IMR-90 (cell line): ENCODE measurements around the gene NTSR1. TPM values are rescaled to one million over a fixed set of nuclear protein-coding genes. Genes with fewer than 3 reads are reported as not detected.

Experiments
- ATAC-seq: fragments of 200-7000 bp; cut with Tn5 transposase; 2 replicates; pipeline ENCODE4 v1.9.1; 2020; ENCODE audit warnings: low read depth, mild to moderate bottlenecking, moderate library complexity
- BruUV-seq: library from RNA; stranded (reverse); fragments of 400-500 nt; replicated peaks from 2 replicates; lab custom pipeline; 2021; lab: Mats Ljungman, UMichigan
- CTCF ChIA-PET: fragments of 300-600 bp; formaldehyde crosslinking; extraction: SDS; loops from one replicate; lab custom pipeline; 2021; ENCODE audit warnings: antibody characterized with exemption; lab: Yijun Ruan, JAX
- POLR2A ChIA-PET: fragments of 300-600 bp; sonication (Branson Sonifier 250); formaldehyde crosslinking; loops from one replicate; lab custom pipeline; 2022; ENCODE audit warnings: antibody characterized with exemption; ENCODE audit not compliant: unreplicated experiment; lab: Charles Lee
- DNase-seq: peaks from one replicate; pipeline ENCODE4 v3.0.0; 2013
- H2AFZ ChIP-seq: replicated peaks from 2 replicates; pipeline ENCODE3; 2013; ENCODE audit warnings: low read length, mild to moderate bottlenecking; ENCODE audit not compliant: poor library complexity
- H2AK5ac ChIP-seq: 2 replicates; pipeline ENCODE4 v1.6.1; 2013; ENCODE audit warnings: low read depth, low read length, inconsistent platforms
- H2AK9ac ChIP-seq: replicated peaks from 2 replicates; pipeline ENCODE3; 2013; ENCODE audit warnings: mild to moderate bottlenecking, low read depth, low read length, moderate library complexity; ENCODE audit not compliant: poor library complexity
- H2BK120ac ChIP-seq: 2 replicates; pipeline ENCODE4 v1.6.1; 2013; ENCODE audit warnings: low read depth, low read length, inconsistent platforms
- H2BK15ac ChIP-seq: 3 replicates; pipeline ENCODE4 v1.6.1; 2013; ENCODE audit warnings: low read depth, low read length, inconsistent platforms
- H2BK20ac ChIP-seq: 2 replicates; pipeline ENCODE4 v1.6.1; 2013; ENCODE audit warnings: low read depth, mild to moderate bottlenecking, inconsistent platforms, low read length, moderate library complexity
- H2BK5ac ChIP-seq: 2 replicates; pipeline ENCODE4 v1.6.1; 2013; ENCODE audit warnings: mild to moderate bottlenecking, low read depth, low read length, inconsistent platforms; ENCODE audit not compliant: poor library complexity, severe bottlenecking
- H3K14ac ChIP-seq: replicated peaks from 2 replicates; pipeline ENCODE4 v1.6.1; 2013; ENCODE audit warnings: low read depth, low read length, inconsistent platforms
- H3K18ac ChIP-seq: 2 replicates; pipeline ENCODE4 v1.6.1; 2013; ENCODE audit warnings: low read depth, low read length, control low read depth
- H3K23ac ChIP-seq: 2 replicates; pipeline ENCODE4 v1.6.1; 2013; ENCODE audit warnings: low read depth, low read length, inconsistent platforms
- H3K27ac ChIP-seq: 2 replicates; pipeline ENCODE4 v1.5.1; 2013; ENCODE audit warnings: mild to moderate bottlenecking, control low read depth, low read length; ENCODE audit not compliant: insufficient read depth
- H3K27me3 ChIP-seq: 2 replicates; pipeline ENCODE4 v1.6.1; 2013; ENCODE audit warnings: low read length; ENCODE audit not compliant: control insufficient read depth, insufficient read depth
- H3K36me3 ChIP-seq: 2 replicates; pipeline ENCODE4 v1.6.1; 2013; ENCODE audit warnings: low read length, mixed read lengths; ENCODE audit not compliant: control insufficient read depth, insufficient read depth
- H3K4ac ChIP-seq: 2 replicates; pipeline ENCODE4 v1.6.1; 2013; ENCODE audit warnings: low read depth, low read length, inconsistent platforms
- H3K4me1 ChIP-seq: 2 replicates; pipeline ENCODE4 v1.6.1; 2013; ENCODE audit warnings: low read length, mixed read lengths; ENCODE audit not compliant: control insufficient read depth, insufficient read depth
- H3K4me2 ChIP-seq: 2 replicates; pipeline ENCODE4 v1.6.1; 2013; ENCODE audit warnings: low read depth, mild to moderate bottlenecking, control low read depth, low read length, moderate library complexity
- H3K4me3 ChIP-seq: 2 replicates; pipeline ENCODE4 v1.5.1; 2013; ENCODE audit warnings: low read depth, mild to moderate bottlenecking, control low read depth, low read length, moderate library complexity; ENCODE audit not compliant: insufficient read depth
- H3K56ac ChIP-seq: 2 replicates; pipeline ENCODE4 v1.6.1; 2013; ENCODE audit warnings: low read length, inconsistent platforms; ENCODE audit not compliant: insufficient read depth; ENCODE audit errors: extremely low read depth
- H3K79me1 ChIP-seq, 2 experiments: 2 replicates each; pipeline ENCODE4 v1.6.1; 2013; ENCODE audit warnings: low read length in 2 of 2, inconsistent platforms in 1 of 2, low read depth in 1 of 2
- H3K9ac ChIP-seq: 2 replicates; pipeline ENCODE4 v1.6.1; 2013; ENCODE audit warnings: low read depth, low read length, control low read depth
- H3K9me1 ChIP-seq: 2 replicates; pipeline ENCODE4 v1.6.1; 2013; ENCODE audit warnings: low read length, inconsistent platforms; ENCODE audit not compliant: insufficient read depth
- H3K9me3 ChIP-seq: 2 replicates; pipeline ENCODE4 v1.6.1; 2013; ENCODE audit warnings: low read length; ENCODE audit not compliant: control insufficient read depth, insufficient read depth
- H4K20me1 ChIP-seq: 2 replicates; pipeline ENCODE4 v1.6.1; 2013; ENCODE audit warnings: low read length, inconsistent platforms; ENCODE audit not compliant: insufficient read depth
- H4K5ac ChIP-seq: 2 replicates; pipeline ENCODE4 v1.6.1; 2013; ENCODE audit warnings: mild to moderate bottlenecking, low read depth, low read length, control low read depth
- H4K8ac ChIP-seq, 2 experiments: 2 replicates each; pipeline ENCODE4 v1.6.1; 2013; ENCODE audit warnings: low read depth in 2 of 2, low read length in 2 of 2, control low read depth in 1 of 2, inconsistent platforms in 1 of 2
- H4K91ac ChIP-seq: 2 replicates; pipeline ENCODE4 v1.6.1; 2013; ENCODE audit warnings: low read depth, low read length, inconsistent platforms; ENCODE audit not compliant: insufficient read depth
- BHLHE40 ChIP-seq: fragments of 150-350 bp; IDR thresholded peaks from 2 replicates; pipeline ENCODE4 v1.6.1; 2016; ENCODE audit warnings: mild to moderate bottlenecking, low read depth, low read length
- CEBPB ChIP-seq: IDR thresholded peaks from 2 replicates; pipeline ENCODE4 v1.6.1; 2012; ENCODE audit warnings: low read depth, low read length, improper control_type of control experiment
- CHD1 ChIP-seq: IDR thresholded peaks from 2 replicates; pipeline ENCODE4 v1.6.1; 2012; ENCODE audit warnings: low read depth, low read length, improper control_type of control experiment
- CTCF ChIP-seq: conservative IDR thresholded peaks from 2 replicates; pipeline ENCODE4 v1.5.1; 2012; ENCODE audit warnings: mild to moderate bottlenecking, low read depth, low read length, improper control_type of control experiment
- ELK1 ChIP-seq: fragments of 150-350 bp; IDR thresholded peaks from 2 replicates; pipeline ENCODE4 v1.6.1; 2016; ENCODE audit warnings: low read depth, mild to moderate bottlenecking, low read length, moderate library complexity, borderline replicate concordance
- FOS ChIP-seq: fragments of 150-350 bp; IDR thresholded peaks from 2 replicates; pipeline ENCODE4 v1.6.1; 2016; ENCODE audit warnings: low read depth, low read length
- MAFK ChIP-seq: IDR thresholded peaks from 2 replicates; pipeline ENCODE4 v1.6.1; 2012; ENCODE audit warnings: low read depth, low read length, improper control_type of control experiment
- MXI1 ChIP-seq: IDR thresholded peaks from 2 replicates; pipeline ENCODE4 v1.6.1; 2012; ENCODE audit warnings: low read depth, mild to moderate bottlenecking, low read length, moderate library complexity, borderline replicate concordance
- NFE2L2 ChIP-seq: fragments of 150-350 bp; IDR thresholded peaks from 2 replicates; pipeline ENCODE4 v1.6.1; 2016; ENCODE audit warnings: low read depth, mild to moderate bottlenecking, low read length
- POLR2A ChIP-seq: IDR thresholded peaks from 2 replicates; pipeline ENCODE4 v1.6.1; 2012; ENCODE audit warnings: mild to moderate bottlenecking, low read depth, low read length
- RAD21 ChIP-seq: IDR thresholded peaks from 2 replicates; pipeline ENCODE4 v1.6.1; 2012; ENCODE audit warnings: low read length, improper control_type of control experiment
- RCOR1 ChIP-seq: IDR thresholded peaks from 2 replicates; pipeline ENCODE4 v1.6.1; 2012; ENCODE audit warnings: mild to moderate bottlenecking, low read length, improper control_type of control experiment; ENCODE audit not compliant: insufficient replicate concordance
- RFX5 ChIP-seq: IDR thresholded peaks from 2 replicates; pipeline ENCODE4 v1.8.0; 2012; ENCODE audit warnings: low read depth, mild to moderate bottlenecking, low read length, moderate library complexity
- SMC3 ChIP-seq: fragments of 150-350 bp; IDR thresholded peaks from 2 replicates; pipeline ENCODE4 v1.6.1; 2016; ENCODE audit warnings: low read depth, mild to moderate bottlenecking, antibody characterized with exemption, low read length, moderate library complexity
- USF2 ChIP-seq: fragments of 150-350 bp; IDR thresholded peaks from 2 replicates; pipeline ENCODE4 v1.6.1; 2017; ENCODE audit warnings: mild to moderate bottlenecking, antibody characterized with exemption, low read length, low read depth
- WGBS, 2 experiments: methylation state at CpG; one replicate each; pipeline versions ENCODE4 v1.1.5 to v1.1.7; 2013; ENCODE audit warnings: missing lambda C conversion rate in 2 of 2; ENCODE audit not compliant: insufficient read length in 1 of 2; ENCODE audit errors: extremely low coverage in 2 of 2; 5-methylcytosine and 5-hydroxymethylcytosine counted together
- dilution Hi-C: fragments of 300-500 bp; cut with HindIII; formaldehyde crosslinking; loops from one replicate; pipeline ENCODE4 v1.14.3; 2018; ENCODE audit warnings: low sequenced_read_pairs; ENCODE audit not compliant: unreplicated experiment
- in situ Hi-C: fragments of 300-500 bp; cut with MboI; formaldehyde crosslinking; loops from 3 replicates; pipeline ENCODE4 v1.14.3; 2019; ENCODE audit warnings: low sequenced_read_pairs, inconsistent platforms, mixed read lengths
- intact Hi-C: fragments of 100-400 bp; cut with micrococcal nuclease; formaldehyde crosslinking; loops from 2 replicates; pipeline ENCODE4 v1.10.0; 2022
- polyA plus RNA-seq, 3 experiments: library from polyadenylated mRNA; depleted of rRNA; stranded (reverse); fragments of >200 nt; gene quantifications; 2 replicates each; pipeline ENCODE4 v1.2.3, GENCODE V29; 2012; ENCODE audit warnings: low replicate concordance in 1 of 3
- total RNA-seq: library from RNA; depleted of rRNA; stranded (reverse); fragments of >200 nt; gene quantifications from 2 replicates; pipeline ENCODE4 v1.2.3, GENCODE V29; 2012

Gene NTSR1
- total and polyA plus RNA-seq, 2 of the 4 experiments (the other 2 are of a cell fraction): 0.54 to 1.8 TPM

GRCh38 chr20:62726716-62727583 is 18.3 kb downstream of the NTSR1 start:
- H3K27me3 ChIP-seq: peaks cover 15% of the 10 kb centered on the region; the same call in 1 of the 2 replicates
- no peak overlapping the region for H3K27ac ChIP-seq
- H4K91ac ChIP-seq: no peak overlapping the region
- no peaks in the 10 kb centered on the region for H3K9me3 ChIP-seq
- no peak overlapping the region for H3K4me2 ChIP-seq
- H2AK5ac ChIP-seq: no peak overlapping the region
- H2BK15ac ChIP-seq: no peak overlapping the region
- BruUV-seq: no TSS peak
- H3K9me1 ChIP-seq: no peaks in the 10 kb centered on the region
- intact Hi-C loops: no loop called here
- in situ Hi-C loops: no loop called here
- no peak overlapping the region for H2BK20ac ChIP-seq
- CTCF ChIA-PET: no interaction called here
- peak overlapping the region; percentile 14 for H2AFZ ChIP-seq
- no peak overlapping the region for H4K5ac ChIP-seq
- no peak overlapping the region for H2BK120ac ChIP-seq
- H3K79me1 ChIP-seq: no peaks in the 10 kb centered on the region
- no peak overlapping the region for H4K8ac ChIP-seq
- H3K4me1 ChIP-seq: peaks cover 3% of the 10 kb centered on the region; the same call in 1 of the 2 replicates
- no peaks in the 10 kb centered on the region for H3K36me3 ChIP-seq
- WGBS, 2 experiments: 88% methylated on average over 11 of the region's 31 CpGs; no CpG with 5 or more reads in 1 of the 2 experiments
- H3K23ac ChIP-seq: no peak overlapping the region
- H3K4ac ChIP-seq: no peak overlapping the region
- H3K14ac ChIP-seq: no peak overlapping the region
- POLR2A ChIA-PET: no interaction called here
- H3K9ac ChIP-seq: no peak overlapping the region
- no peaks in the 10 kb centered on the region for H4K20me1 ChIP-seq
- H3K18ac ChIP-seq: no peak overlapping the region
- no peak overlapping the region for H3K56ac ChIP-seq
- dilution Hi-C loops: no loop called here
- no peak overlapping the region for H2BK5ac ChIP-seq
- no peak for ATAC-seq
- H3K4me3 ChIP-seq: no peak overlapping the region
- DNase-seq: no peak
- peak overlapping the region; percentile 5 for H2AK9ac ChIP-seq
- no peak for TF ChIP-seq CEBPB
- no peak for TF ChIP-seq FOS
- TF ChIP-seq CHD1: no peak
- no peak for TF ChIP-seq SMC3
- no peak for TF ChIP-seq MXI1
- no peak for TF ChIP-seq BHLHE40
- TF ChIP-seq RAD21: no peak
- no peak for TF ChIP-seq MAFK
- TF ChIP-seq USF2: no peak
- TF ChIP-seq POLR2A: no peak
- TF ChIP-seq NFE2L2: no peak
- no peak for TF ChIP-seq ELK1
- TF ChIP-seq RFX5: no peak
- no peak for TF ChIP-seq CTCF
- no peak for TF ChIP-seq RCOR1
